Right ventricle myocardium superior (tissue), 1 donor: ENCODE results near the gene TNRC18. TPM values are rescaled to one million over a fixed set of nuclear protein-coding genes. Genes with fewer than 3 reads are reported as not detected.
"Not testable (repeated sequence)": the region's sequence is repeated elsewhere in the genome, so short reads cannot be mapped to it uniquely, and the experiment has no call there.

ENCODE experiments used
- ATAC-seq: fragments of 200-7000 bp; cut with Tn5 transposase; one replicate; pipeline ENCODE4 v1.9.1; 2020; ENCODE audit warnings: mild to moderate bottlenecking; ENCODE audit not compliant: poor library complexity
- DNase-seq: peaks from one replicate; pipeline ENCODE4 v3.0.0-alpha.2; 2020
- intact Hi-C: fragments of 100-400 bp; cut with DNase I; formaldehyde crosslinking; loops from one replicate; pipeline ENCODE4 v1.11.2; 2022
- total RNA-seq: library from RNA; stranded (reverse); fragmentation: NEBNext Ultra II Directional; extraction: Animal tissue kit (Norgen Biotek cat#: 25700); gene quantifications from one replicate; pipeline ENCODE4 v1.2.1, GENCODE V29; 2021
- donor health status: DM: no; HTN: yes; CAD: no; lungs with severe emphysema.

TNRC18 gene
- total RNA-seq, 1 donor from 2014 or later, result 29.5 TPM

DNA sequence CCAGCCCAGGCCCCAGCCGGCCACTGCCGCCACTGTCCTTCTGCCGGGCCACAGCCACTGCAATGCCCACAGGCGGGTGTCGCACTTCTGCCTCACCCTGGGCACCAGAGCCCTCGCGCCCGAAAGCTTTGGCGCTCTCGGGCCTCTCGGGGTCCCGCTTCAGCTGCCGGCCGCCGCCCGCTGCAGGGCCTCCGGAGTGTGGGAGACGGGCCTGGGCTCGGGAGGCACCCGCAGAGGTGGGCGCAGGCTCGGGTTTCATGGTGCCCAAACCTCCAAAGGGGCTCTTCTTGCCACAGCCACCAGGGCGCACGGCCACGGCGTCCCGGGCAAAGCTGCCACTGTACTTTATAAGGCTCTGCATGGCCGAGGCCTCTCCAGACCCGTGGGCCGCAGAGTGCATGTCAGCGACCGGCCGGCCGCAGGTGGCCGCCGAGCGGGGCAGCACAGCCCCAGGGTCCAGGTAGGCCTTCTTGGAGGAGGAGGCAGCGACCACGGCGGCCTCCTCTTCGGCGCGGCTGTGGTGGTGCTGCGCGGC lies 35.9 kb downstream of the TNRC18 start:
- intact Hi-C loops, result no loop called here
- ATAC-seq (no peak), DNase-seq (no peak)

DNA sequence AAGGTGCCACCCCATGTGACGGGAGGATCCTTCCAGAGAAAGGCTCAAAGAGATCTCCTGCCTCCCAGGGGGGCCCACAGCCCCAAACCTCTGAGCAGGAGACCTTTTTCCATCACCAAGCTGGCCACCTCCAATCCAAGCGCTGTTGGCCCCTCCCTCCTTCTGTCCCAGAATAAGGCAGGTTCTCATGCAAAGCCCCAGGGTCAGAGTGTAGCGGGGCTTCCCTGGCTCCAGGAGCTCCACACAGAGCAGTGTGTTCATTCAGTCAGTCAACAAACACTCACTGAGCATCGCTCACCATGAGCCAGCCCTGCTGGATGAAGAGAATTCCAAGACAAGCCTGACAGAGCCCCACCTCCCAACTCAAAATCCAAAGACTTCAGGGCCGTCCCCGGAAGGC lies 39.0 kb downstream of the TNRC18 start:
- no peak for ATAC-seq
- DNase-seq, result no peak
- intact Hi-C loops, result no loop called here

DNA sequence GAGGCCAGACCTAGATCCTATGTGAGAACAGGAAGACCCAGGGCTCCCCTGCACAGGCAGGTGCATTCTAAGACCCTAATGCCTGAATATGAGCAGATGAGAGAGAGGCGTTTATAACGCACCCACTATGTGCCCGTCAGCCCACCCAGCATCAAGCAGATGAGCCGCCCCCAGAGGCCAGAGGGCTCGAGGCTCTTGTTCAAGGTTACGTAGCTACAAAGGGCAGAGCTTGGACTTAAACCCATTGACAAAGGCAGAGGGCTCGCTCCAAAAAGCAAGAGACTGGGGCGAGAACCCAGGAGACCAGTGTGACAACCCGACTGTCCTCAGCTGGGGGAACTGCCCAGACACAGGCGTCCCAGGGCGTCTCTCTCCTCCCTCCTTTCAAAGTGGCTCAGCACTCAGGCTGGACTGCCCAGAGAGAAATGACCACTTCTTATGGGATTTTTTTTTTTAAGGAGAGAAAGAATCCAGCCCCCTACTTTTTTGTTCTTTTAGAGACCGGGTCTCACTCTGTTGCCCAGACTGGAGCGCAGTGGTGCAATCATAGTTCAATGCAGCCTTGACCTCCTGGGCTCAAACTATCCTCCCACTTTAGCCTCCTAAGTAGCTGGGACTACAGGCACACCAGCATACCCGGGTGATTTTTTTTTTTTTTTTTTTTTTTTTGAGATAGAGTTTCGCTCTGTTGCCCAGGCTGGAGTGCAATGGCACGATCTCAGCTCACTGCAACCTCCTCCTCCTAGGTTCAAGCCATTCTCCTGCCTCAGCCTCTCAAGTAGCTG lies 40.1 kb downstream of the TNRC18 start:
- intact Hi-C loops, result no loop called here
- DNase-seq, result no peak
- ATAC-seq, result no peak

DNA sequence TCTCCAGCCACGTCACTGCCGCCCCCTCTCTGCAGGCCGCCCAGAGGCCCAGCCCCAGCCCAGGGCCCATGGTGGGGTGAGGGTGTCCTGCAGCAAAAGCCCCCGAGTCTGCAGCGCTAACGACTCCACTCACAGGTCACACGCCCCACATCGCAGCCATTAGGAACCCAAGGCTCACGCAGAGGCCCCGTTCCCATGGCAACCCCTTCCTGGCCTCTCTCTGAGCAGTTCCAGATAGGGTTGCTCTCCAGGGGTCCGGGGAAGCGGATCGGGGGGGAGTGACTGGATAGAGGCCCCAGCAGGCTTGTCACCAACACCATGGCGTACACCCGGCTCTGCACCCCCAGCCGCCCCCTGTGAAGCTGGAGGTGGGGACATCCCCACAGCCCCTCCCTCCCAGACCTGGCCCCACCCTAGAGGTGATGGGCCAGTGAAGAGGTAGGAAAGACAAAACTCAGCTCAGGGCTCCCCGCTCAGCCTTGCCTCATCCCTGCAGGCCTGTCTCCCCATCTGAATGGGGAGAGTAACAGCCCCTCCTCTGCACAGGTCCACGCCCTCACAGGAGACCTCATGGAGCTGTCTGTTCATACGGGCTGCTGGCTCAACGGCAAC lies 41.2 kb downstream of the TNRC18 start:
- DNase-seq, result no peak
- no peak for ATAC-seq
- intact Hi-C loops, result no loop called here

DNA sequence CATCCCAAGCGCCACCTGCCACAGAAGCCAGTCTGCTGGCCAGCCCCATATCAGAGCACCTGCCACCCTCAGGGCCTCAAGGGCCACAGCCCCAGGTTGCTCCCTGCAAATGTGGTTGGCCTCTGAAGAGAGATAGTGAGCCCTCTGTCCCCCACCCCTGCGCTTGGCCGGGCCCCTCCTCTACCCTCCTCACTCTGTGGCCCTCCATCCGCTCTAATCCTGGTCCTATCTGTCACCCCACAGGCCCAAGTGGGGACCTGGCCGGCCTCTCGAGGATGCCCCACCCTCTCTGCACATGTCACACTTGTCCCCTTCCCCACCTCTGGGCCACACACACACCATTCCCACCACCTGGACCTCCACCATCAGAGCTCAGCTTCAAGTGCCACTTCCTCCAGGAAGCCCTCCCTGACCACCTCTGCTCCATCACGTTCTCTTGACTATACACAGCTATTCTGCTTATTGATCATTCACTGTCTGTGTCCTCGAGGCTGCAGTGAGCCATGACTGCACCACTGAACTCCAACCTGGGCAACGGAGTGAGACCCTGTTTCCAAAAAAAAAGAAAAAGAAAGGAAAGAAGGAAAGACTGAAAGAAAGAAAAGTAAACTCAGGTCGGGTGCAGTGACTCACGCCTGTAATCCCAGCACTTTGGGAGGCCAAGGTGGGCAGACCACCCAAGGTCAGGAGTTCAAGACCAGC lies 42.4 kb downstream of the TNRC18 start:
- ATAC-seq, result no peak
- intact Hi-C loops, result no loop called here
- no peak for DNase-seq

DNA sequence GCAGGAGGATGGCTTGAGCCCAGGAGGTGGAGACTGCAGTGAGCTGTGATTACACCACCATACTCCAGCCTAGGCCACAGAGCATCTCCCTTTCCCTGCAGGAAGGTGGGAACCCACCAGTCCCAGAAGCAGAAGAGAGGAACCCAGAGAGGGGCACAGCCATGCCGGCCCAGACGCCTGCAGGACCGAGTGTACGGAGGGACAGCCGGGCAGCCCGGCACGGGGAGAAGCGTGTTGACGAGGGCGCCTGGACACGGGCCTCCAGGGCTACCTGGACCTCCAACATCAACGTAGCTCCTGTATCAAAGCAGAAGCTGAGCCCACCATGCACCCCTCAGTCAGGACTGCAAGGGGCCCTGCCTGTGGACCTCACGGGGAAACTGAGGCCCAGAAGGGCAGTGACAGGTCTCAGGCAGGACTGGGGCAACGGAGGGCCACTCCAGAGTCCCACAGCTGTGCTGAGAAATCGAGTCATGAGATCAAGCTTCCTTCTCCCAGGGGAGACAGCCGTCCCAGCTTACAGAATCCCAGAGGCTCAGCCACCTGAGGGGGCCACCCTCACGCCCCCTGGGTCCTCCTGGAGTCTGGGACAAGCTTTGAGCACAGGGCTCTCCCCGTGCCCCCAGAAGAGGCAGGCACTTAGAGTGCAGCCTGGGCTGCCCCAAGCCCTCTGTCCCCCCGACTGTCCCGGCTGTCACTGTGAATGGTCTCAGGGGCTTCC lies 43.1 kb downstream of the TNRC18 start:
- intact Hi-C loops, result no loop called here
- ATAC-seq, result no peak
- DNase-seq, result no peak

DNA sequence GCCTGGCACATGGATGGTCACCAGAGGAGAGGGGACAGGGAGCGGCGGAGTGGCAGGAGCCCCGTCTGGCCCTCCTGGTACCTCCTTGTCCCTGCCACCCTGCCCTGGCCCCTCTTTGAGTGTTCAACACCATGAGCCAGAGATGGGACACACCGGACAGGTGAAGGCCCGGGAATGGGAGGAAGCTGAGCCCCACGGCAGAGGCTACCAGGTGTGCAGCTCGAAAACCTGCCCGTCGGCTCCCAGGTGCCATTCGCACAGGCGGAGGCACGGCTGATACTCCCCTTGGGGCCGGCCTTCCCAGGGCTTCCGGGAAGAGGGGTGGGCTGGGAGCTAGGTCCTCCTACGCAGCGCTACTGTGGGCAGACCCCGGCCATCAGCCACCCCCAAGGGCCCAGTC lies 44.1 kb downstream of the TNRC18 start:
- DNase-seq, result no peak
- ATAC-seq, result no peak
- intact Hi-C loops, result no loop called here

DNA sequence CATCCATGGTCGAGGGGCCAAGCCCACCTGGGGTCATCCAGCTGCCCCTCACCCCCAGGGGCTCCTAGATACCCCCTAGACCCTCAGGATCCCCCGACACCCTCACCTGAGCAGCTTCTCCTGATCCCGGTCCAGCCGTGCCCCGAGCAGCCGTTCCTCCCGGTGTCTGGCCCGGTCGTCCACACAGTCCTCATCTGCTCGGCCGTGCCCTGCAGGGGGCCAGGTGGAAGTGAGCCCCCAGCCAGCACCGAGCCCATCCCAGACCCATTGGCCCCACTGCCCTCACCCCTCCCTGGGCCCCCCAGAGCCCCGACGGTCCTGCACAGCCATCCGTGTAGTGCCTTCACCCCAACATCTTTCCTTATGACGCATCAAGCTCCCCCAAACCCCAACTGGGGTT lies 45.8 kb downstream of the TNRC18 start:
- intact Hi-C loops, result no loop called here
- DNase-seq, result no peak

DNA sequence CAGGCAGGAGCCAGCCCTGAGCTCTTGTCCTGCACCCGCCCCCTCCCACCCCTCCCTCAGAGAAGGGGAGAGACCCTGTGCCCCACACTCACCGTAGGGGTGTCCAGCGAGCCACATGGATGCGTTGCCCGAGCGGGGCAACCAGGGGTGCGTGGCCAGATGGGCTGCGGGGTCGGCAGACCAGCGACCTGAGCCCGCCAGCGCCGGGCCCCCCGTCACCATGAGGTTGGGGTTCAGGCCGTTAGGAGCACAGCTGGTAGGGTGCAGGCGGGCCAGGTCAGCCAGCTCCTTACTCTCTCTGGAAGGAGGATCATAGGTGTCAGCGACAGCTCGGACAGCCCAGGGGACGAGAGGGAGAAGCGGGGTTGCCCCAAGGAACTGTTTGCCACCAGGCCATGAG lies 46.4 kb downstream of the TNRC18 start:
- DNase-seq, result no peak
- intact Hi-C loops, result no loop called here
- ATAC-seq, result no peak

More for the DNA sequence above, 45.8 kb downstream of the TNRC18 start:
- ATAC-seq, result no peak

DNA sequence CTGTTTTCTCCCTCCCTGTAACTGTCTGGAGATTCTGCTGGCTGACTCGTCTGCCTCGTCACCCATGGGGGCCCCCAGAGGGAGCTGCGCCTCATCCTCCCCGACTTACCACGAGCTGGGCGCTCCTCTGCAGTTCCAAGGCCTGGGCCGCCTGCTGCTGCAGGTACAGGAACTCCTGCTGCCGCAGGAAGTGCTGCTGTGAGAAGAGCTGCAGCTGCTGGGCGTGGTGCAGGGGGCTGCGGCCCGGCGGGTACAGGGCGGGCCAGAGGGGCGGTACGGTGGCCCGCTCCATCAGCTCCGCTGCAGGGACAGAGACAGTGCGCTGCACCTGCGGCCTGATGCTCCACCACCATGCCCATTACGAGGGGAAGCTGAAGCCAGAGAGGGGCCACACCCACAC lies 47.7 kb downstream of the TNRC18 start:
- no peak for DNase-seq
- intact Hi-C loops, result no loop called here
- no peak for ATAC-seq

DNA sequence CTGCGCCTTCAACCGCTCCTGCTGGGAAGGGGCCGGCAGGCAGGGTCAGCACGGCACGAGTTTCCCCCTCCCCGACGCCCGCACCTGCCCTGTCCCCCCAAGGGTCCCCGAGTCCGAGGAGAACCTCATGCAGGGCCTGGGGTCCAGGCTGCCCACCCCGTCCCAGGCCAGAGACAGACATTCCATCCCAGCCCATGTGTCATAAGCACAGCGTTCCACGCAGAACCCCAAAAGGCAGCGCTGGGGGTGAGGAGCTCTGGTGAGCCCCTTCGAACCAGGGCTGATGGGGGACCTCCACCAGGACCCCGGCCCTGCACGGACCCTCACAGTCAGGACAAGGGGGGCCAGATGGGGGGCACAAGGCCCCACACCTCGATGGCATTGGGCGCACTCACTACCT lies 49.2 kb downstream of the TNRC18 start:
- intact Hi-C loops, result no loop called here
- ATAC-seq, result no peak

DNA sequence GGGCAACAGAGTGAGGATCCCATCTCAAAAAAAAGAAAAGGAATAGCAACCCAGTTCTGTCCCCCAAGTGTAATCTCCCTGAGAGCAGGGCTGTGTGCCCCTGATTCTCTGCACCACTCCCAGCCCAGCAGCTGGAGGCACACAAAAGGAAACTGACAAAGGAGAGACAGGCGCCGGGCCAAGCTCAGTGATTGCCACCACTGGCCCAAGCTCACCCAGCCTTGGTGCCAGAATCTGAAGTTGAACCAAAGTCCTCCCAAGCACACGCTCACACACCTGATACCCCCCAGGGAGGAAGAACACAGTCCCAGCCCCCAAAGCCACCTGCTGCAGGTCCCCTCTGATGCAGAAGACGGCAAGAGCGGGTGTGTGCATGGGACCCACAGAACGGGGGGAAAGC lies 50.3 kb downstream of the TNRC18 start:
- no peak for DNase-seq
- intact Hi-C loops, result no loop called here
- no peak for ATAC-seq

More for the DNA sequence above, 49.2 kb downstream of the TNRC18 start:
- DNase-seq, result no peak

DNA sequence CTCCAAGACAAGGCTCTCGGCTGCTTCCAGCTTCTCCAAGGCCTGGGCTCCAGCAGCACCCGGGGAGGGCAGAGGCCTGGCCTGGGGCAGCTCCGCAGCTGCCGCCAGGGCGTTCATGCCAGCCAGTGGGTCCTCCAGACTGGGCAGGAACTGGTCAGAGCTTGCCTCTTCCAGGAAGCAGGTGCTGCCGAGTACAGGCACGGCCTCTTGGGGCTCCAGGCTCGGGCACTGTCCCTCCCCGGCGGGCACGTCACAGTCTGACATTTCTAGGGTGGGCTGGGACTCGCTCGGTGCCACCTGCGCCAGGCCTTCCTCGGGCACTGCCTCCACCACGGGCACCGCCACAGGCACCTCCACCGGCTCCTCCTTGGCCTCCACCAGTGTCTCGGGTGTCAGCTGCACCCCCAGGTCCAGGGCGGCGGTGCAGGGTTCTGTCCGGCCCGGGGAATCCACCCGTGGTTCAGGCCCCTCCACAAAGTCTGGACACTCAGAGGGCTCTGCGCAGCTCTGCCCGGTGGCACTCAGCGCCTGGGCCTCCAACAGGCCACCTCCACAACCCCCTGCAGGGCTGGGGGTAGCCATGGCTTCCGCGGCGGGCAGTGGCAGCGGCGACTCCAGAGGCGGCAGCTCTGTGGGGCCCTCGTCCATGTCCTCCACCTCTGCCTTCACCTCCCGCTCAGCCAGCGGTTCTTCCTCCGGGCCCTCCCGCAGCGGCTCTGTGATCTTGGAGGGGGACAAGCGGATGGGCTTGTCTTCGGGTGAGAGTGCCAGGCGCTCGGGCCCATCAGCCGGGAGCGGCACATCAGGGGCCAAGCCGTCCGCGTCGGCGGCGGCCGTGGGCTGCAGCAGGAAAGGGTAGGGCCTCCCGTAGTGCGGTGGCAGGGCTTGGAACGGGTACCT lies 52.9 kb downstream of the TNRC18 start:
- intact Hi-C loops, result no loop called here
- no peak for DNase-seq
- no peak for ATAC-seq

DNA sequence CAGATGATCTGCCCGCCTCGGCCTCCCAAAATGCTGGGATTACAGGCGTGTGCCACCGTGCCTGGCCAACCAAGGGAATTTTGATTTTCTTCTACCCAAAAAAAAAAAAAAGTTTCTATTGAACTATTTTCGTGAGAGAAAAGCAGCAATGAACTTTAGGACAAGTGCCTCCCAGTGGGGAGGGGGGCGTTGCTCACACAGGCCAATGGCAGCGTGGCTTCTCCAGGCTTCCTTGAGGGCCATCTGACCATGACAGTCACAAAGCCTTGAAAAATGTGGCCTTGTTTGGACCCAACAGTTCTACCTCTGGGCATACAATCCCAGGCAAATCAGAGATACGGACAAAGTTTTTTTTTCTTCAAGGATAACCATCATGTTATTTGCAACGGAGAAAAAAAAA lies 56.0 kb downstream of the TNRC18 start:
- intact Hi-C loops, result loop anchor here (5.0 kb wide), 1 partner anchor 85 kb away; no protein-coding TSS in a partner anchor
- DNase-seq (no peak), ATAC-seq (no peak)

DNA sequence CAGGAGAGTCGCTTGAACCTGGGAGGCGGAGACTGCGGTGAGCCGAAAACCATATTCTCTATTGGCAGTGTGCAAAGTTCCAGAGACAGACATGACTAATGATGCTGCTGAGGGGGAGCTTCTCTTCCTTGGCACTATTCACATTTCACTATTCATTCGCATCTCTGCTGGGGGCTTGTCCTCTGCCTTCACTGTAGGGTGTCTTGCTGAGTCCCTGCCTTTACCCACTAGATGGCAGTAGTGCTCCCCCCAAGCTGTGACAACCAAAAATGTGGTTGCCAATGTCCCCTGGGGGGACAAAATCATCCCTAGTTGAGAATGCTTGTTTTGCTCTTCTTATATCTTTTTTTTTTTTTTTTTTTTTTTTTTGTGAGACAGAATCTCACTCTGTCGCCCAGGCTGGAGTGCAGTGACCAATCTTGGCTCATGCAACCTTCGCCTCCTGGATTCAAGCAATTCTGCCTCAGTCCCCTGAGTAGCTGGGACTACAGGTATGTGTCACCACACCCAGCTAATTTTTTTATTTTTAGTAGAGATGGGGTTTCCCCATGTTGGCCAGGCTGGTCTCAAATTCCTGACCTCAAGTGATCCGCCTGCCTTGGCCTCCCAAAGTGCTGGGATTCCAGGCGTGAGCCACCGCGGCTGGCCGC lies 57.5 kb downstream of the TNRC18 start:
- DNase-seq, result not testable (repeated sequence)
- intact Hi-C loops, result loop anchor here (5.0 kb wide), 1 partner anchor 86 kb away; no protein-coding TSS in a partner anchor

DNA sequence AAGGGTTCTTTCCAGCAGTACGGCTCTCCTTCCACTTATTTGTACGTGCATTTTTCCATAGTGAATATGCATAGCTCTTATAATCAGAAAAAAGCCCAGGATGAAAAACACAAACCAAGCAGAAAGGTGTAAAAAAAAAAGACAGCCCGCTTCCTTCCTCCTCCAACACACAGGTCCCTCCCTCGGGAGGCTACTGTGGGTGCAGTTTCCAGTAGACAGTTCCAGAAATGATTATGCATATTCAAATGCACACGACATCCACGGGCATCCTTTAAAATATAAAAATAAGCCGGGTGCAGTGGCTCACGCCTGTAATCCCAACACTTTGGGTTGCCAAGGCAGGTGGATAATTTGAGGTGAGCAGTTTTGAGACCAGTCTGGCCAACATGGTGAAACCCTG lies 59.9 kb downstream of the TNRC18 start:
- ATAC-seq (no peak), DNase-seq (no peak)
- intact Hi-C loops, result no loop called here

More for the DNA sequence above, 57.5 kb downstream of the TNRC18 start:
- ATAC-seq, result peak; percentile 75

DNA sequence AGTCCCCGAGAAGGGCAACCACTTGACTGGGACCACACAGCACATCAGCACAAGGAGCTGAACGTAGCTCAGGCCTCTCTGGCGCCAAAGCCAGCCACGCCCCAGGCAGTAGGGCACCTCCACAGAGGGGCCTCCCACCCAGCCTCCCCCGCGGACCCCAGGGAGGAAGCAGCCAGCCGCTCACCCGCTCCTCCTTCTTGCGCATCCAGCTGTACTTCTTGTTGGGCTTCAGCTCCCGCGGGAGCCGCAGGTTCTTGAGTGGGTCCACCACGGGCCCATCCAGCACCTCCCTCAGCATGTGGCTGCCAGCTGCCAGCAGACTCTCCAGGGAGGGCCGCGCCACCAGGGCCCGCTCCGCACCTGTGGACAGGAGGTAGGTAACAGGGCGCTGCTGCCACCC lies 61.2 kb downstream of the TNRC18 start:
- intact Hi-C loops, result no loop called here
- no peak for ATAC-seq
- no peak for DNase-seq
